Brain microvascular endothelial cell (primary cell): ENCODE results near the gene LYSET.
A peak's percentile ranks its signal among the peaks of the same experiment; 100 is the strongest.
"Not testable (repeated sequence)": the region's sequence is repeated elsewhere in the genome, so short reads cannot be mapped to it uniquely, and the experiment has no call there.

Experiments used
- DNase-seq: peaks from one replicate; pipeline ENCODE4 v3.0.0-alpha.2; 2020
- H3K27ac ChIP-seq: fragments of 250-450 bp; sonication (Bioruptor Pico); 2 replicates; pipeline ENCODE4 v1.5.1; 2020; ENCODE audit warnings: mild to moderate bottlenecking, moderate library complexity
- H3K27me3 ChIP-seq: fragments of 250-450 bp; sonication (Bioruptor Pico); replicated peaks from 2 replicates; pipeline ENCODE4 v1.5.1; 2020; ENCODE audit warnings: mild to moderate bottlenecking
- H3K36me3 ChIP-seq: fragments of 250-450 bp; sonication (Bioruptor Pico); replicated peaks from 2 replicates; pipeline ENCODE4 v1.5.1; 2020; ENCODE audit warnings: mild to moderate bottlenecking
- H3K4me3 ChIP-seq: 2 replicates; pipeline ENCODE4 v1.5.1; 2011; ENCODE audit warnings: low read depth, mild to moderate bottlenecking, control low read depth, low read length, moderate library complexity
- CTCF ChIP-seq: IDR thresholded peaks from 2 replicates; pipeline ENCODE4 v1.5.1; 2011; ENCODE audit warnings: low read depth, mild to moderate bottlenecking, moderate library complexity, low read length, control low read depth, inconsistent platforms; ENCODE audit errors: missing control alignments
- in situ Hi-C: cut with HindIII; loops from 2 replicates; pipeline ENCODE4 v1.10.0; 2017; ENCODE audit warnings: low sequenced_read_pairs, low pct_ligation_motif_present

The LYSET gene

DNA sequence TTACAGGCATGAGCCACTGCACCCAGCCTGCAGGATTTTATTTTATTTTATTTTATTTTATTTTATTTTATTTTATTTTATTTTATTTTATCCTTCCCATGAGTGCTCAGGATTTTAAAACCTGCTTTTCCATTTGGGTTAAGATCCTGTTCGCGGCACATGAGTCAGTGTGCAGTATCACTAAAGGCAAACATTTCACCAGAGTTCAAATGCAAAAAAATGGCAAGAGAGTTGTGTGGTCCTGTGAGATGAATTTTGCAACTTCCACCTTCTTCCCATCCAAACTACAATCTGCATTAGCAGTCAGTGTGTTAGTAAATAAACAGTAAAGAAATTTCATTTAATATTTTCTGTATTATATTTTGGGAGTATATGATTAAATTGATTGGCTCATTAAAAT lies 29.4 kb upstream of the LYSET start:
- in situ Hi-C loops, result no loop called here
- TF ChIP-seq CTCF, result no peak
- Histone ChIP-seq H3K27me3 (no peaks in the 10 kb centered on the region), H3K36me3 (no peaks in the 10 kb centered on the region), H3K27ac (no peak overlapping the region), H3K4me3 (no peak overlapping the region)
- no peak for DNase-seq

DNA sequence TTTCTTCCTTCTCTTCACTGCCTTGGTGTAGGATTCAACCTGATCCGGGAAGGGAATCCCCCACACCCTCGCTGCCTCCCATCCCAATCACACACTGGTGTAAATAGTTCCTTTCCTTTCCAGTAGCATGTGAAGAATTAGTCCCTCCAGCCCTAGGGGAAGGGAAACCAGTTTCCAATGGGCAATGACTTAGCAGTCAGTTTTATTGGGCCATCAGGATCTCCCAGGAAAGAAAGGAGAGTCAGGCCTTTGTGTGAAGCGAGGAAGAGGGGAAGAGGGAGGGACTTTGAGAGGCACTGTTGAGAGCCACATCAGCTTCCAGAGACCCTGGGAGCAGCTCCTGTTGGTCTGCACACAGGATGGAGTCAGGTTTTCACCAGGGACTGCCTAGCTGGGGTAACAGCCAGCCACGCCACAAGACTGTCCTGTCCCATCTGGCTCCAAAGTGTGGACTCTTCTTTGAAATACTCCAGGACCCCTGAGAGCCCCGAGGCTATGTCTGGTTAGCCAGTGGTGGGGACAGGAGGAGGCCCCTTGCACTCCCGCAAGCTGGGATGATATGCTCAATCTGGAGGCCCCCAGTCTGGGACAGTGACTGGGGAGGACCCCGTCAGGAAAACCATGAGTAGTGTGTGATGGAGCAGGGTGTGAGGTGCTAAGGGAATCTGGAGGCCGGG lies 28.3 kb upstream of the LYSET start:
- TF ChIP-seq CTCF, result no peak

GRCh38 chr14:93158349-93158748 lies 26.8 kb upstream of the LYSET start:
- in situ Hi-C loops, H3K27ac ChIP-seq, H3K4me3 ChIP-seq, H3K36me3 ChIP-seq, H3K27me3 ChIP-seq, DNase-seq: not testable (repeated sequence)

More for the DNA sequence above, 28.3 kb upstream of the LYSET start:
- no peak for DNase-seq
- Histone ChIP-seq H3K36me3 (no peaks in the 10 kb centered on the region), H3K27ac (no peak overlapping the region), H3K27me3 (no peaks in the 10 kb centered on the region), H3K4me3 (no peak overlapping the region)
- in situ Hi-C loops, result no loop called here

DNA sequence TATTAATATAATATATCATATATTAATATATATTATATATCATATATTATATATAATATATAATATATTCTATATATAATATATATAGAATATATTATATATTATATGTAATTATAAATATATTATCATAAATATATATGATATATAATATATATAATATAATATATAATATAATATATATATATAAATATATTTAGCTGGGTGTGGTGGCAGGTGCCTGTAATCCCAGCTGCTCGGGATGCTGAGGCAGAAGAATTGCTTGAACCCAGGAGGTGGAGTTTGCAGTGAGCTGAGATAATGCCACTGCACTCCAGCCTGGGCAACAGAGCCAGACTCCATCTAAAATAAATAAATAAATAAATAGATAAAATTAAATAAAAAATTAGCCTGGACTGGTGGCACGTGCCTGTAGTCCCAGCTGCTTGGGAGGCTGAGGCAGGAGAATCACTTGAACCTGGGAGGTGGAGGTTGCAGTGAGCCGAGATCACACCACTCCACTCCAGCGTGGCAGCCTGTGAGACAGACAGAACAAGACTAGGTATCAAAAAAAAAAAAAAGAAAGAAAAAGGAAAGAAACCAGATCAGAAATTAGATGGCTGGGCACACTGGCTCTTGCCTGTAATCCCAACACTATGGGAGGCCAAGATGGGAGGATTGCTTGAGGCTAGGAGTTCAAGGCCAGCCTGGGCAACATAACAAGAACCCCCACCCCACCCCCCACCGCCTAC lies 25.3 kb upstream of the LYSET start:
- DNase-seq, H3K27ac ChIP-seq, H3K36me3 ChIP-seq, in situ Hi-C loops, H3K4me3 ChIP-seq, H3K27me3 ChIP-seq: not testable (repeated sequence)

DNA sequence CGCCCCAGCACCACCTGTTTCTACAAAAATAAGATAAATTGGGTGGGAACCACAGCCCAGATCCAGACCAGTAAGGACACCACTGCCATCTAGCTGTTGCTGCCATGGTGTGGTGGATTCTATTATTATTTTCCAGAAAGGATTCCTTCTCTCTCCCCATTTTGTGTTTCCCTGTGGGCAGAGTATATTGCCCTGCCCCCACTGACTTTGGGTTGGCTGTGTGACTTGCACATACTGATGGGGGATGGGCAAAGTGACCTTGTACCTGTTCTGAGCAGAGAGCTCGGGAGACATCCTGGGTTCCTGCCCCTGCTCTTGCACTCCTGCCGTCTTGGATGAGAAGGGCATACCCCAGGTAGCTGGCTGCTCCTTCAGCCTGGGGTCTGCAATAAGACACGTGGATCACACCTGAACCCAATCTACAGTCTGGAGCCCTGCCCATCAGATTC lies 24.7 kb upstream of the LYSET start:
- Histone ChIP-seq H3K27me3 (no peaks in the 10 kb centered on the region), H3K27ac (no peak overlapping the region), H3K4me3 (no peak overlapping the region), H3K36me3 (no peaks in the 10 kb centered on the region)
- peak; percentile 59 for TF ChIP-seq CTCF
- DNase-seq, result peak; percentile 2
- in situ Hi-C loops, result no loop called here

DNA sequence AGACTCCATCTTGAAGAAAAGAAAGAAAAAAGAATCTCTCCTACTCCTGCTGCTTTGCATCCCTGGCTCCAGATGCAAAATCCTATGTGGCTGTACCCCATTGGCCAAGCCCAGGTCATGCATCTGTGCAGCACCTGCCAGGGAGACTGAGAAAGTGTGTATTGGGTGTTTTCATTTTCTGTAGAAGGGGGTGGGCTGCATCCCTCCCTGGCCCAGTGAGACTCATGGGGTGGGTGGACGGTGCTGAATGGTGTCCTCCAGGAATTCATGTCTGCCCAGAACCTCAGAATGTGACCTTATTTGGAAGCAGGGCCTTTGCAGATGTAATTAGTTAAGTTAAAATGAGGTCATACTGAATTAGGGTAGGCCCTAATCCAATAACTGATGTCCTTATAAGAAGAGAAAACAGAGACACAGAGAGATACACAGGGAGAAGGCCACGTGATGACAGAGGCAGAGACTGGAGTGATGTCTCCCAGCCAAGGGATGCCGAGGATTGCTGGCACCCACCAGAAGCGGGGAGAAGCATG lies 23.6 kb upstream of the LYSET start:
- in situ Hi-C loops, result no loop called here
- Histone ChIP-seq H3K27ac (no peak overlapping the region), H3K36me3 (no peaks in the 10 kb centered on the region), H3K27me3 (no peaks in the 10 kb centered on the region), H3K4me3 (no peak overlapping the region)
- DNase-seq, result no peak
- TF ChIP-seq CTCF, result no peak

DNA sequence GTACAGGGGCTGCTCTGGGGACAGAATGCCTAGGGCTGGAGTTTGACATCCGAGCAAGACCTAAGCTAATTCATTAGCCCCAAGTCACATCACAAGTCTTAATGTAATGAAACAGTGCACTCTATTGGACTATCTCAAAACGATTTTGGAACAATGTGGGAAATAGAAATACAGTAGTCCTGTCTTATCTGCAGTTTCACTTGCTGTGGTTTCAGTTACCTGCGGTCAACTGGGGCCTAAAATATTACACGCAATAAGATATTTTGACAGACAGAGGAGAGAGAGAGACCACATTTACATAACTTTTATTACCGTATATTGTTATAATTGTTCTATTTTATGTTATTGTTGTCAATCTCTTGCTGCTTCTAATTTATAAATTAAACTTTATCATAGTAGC lies 21.6 kb upstream of the LYSET start:
- Histone ChIP-seq H3K4me3 (no peak overlapping the region), H3K27me3 (no peaks in the 10 kb centered on the region), H3K36me3 (no peaks in the 10 kb centered on the region), H3K27ac (no peak overlapping the region)
- no peak for DNase-seq
- no peak for TF ChIP-seq CTCF
- in situ Hi-C loops, result no loop called here

DNA sequence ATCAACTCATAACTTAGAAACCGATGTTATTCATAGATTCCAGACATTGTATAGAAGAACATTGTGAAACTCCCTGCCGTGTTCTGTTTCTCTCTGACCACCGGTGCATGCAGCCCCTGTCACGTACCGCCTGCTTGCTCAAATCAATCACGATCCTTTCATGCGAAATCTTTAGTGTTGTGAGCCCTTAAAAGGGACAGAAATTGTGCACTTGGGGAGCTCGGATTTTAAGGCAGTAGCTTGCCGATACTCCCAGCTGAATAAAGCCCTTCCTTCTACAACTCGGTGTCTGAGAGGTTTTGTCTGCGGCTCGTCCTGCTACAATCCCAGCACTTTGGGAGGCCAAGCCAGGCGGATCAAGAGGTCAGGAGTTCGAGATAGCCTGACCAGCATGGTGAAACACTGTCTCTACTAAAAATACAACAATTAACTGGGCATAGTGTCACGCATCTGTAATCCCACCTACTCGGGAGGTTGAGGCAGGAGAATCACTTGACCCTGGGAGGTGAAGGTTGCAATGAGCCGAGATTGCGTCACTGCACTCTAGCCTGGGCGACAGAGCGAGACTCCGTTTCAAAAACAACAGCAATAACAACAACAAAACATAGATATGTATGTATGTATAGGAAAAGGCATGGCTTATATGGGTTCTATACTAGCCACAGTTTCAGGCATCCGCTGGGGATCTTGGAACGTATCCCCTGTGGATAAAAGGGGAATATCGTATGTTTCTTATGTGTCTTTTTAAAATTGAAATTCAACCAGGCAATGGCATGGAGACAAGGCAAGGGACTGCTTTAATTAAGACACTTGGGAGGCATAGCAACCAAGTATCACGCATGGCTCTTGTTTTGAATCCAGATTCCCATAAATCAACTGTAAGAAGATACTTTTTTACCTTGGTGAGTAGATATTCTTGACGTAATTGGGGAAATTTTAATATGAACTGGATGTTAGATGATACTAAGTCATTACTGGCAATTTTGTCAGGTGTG lies 19.5 kb upstream of the LYSET start:
- H3K27me3 ChIP-seq, in situ Hi-C loops: not testable (repeated sequence)

DNA sequence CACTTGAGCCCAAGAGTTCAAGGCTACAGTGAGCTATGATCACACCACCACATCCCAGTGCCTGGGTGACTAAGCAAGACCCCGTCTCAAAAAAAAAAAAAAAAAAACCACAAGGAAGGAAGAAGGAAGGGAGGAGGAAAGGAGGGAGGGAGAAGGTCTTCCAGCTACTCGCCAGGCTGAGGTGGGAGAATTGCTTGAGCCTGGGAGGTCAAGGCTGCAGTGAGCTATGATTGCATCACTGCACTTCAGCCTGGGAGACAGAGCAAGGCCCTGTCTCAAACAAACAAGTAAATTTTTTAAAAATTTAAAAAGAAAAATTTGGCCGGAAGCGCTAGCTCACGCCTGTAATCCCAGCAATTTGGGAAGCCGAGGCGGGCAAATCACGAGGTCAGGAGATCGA lies 16.5 kb upstream of the LYSET start:
- H3K4me3 ChIP-seq, DNase-seq, H3K27ac ChIP-seq, in situ Hi-C loops, H3K27me3 ChIP-seq, H3K36me3 ChIP-seq: not testable (repeated sequence)

More for the DNA sequence above, 19.5 kb upstream of the LYSET start:
- not testable (repeated sequence) for DNase-seq, H3K27ac ChIP-seq, H3K36me3 ChIP-seq, H3K4me3 ChIP-seq
